ENCODE results near the gene HASPIN. TPM values are rescaled to one million over a fixed set of nuclear protein-coding genes. Genes with fewer than 3 reads are reported as not detected.

HASPIN gene
- total RNA-seq: 1.5 and 17.3 TPM in 2 replicates

DNA sequence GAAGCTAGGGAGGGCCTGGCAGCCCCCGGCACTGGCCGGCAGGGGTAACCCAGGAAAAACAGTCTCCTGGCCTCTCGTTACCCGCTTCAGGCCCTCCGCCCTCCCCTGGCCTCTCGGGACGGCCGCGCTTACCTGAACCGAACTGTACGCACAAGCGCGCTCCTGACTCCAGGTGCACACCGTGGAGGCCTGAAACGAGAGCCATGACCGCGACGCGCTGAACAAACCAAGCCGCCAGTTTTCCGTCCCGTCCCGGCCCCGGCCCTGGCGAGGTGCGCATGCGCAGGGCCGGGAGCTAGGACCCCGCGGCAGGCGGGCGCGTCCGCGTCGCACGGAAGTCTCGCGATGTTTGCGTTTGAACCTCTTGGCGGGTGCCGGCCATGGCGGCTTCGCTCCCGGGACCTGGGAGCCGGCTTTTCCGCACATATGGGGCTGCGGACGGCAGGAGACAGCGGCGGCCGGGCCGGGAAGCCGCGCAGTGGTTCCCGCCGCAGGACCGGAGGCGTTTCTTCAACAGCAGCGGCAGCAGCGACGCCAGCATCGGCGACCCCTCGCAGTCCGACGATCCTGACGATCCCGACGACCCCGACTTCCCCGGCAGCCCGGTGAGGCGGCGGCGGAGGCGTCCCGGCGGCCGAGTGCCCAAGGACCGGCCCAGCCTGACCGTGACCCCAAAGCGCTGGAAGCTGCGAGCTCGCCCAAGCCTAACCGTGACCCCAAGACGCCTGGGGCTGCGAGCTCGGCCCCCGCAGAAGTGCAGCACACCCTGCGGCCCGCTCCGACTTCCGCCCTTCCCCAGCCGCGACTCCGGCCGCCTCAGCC is at the start of gene HASPIN:
Gene HASPIN (plus strand): TSS at position 348 of the 822 bp plus-strand sequence. CDS start 33 bp downstream, at position 381.

DNA sequence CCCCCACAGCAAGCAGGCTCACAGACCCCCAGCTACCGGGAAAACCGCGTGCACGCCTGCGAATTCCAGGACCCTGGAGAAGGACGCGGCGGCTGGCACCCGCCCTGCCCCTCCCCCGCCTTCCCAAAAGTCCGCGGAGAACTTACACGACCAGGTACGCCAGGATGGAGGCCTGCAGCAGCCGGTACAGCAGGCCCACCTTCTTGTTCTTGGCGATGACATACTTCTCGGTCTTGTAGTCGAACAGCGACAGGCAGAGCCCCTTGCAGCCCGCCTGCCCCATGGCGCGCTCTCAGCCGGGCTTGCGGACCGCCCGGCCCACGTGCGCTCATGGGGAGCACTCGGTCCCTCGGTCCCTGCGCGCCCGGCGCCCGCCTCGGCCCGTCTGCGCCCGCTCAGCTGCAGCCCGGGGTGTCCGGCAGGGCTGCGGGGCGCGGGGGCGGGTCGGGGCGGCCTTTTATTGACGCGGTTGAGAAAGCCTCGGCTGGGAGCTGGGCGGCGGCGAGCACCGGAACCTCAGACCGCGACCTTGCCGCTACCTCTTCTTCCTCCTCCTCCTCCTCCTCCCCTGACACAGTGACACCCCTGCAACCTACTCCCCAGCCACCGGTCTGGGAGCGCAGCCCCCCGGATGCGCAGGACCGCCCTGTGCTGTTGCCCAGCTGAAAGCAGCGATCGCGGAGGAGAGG is 27.8 kb upstream of the HASPIN start, which contains the start of gene P2RX5:
Gene P2RX5 (minus strand): TSS at position 433 of the 689 bp plus-strand sequence. CDS start 150 bp downstream, at position 283.

Other genes with a start within 250 kb of the HASPIN start
- not detected in 2 replicates for gene ASPA, start 247.9 kb upstream of the HASPIN start, total RNA-seq
- 0.65 and 0.89 TPM in 2 replicates for gene TRPV3, start 166.1 kb upstream of the HASPIN start, total RNA-seq
- gene TRPV1, start 114.5 kb upstream of the HASPIN start, total RNA-seq: 0.81 and 1.0 TPM in 2 replicates
- gene SHPK, start 87.7 kb upstream of the HASPIN start, total RNA-seq: 18.7 and 24.1 TPM in 2 replicates
- gene CTNS, start 87.1 kb upstream of the HASPIN start, total RNA-seq: 21.0 and 37.0 TPM in 2 replicates
- gene TAX1BP3, start 55.3 kb upstream of the HASPIN start, total RNA-seq: 451 and 479 TPM in 2 replicates
- gene EMC6, start 55.1 kb upstream of the HASPIN start, total RNA-seq: 44.5 and 63.7 TPM in 2 replicates
- gene P2RX5, start 27.7 kb upstream of the HASPIN start, total RNA-seq: 9.1 and 13.2 TPM in 2 replicates
- 11.3 and 32.9 TPM in 2 replicates for gene ITGAE, start 77.3 kb downstream of the HASPIN start, total RNA-seq
- gene NCBP3, start 122.3 kb downstream of the HASPIN start, total RNA-seq: 9.5 and 10.9 TPM in 2 replicates
- 10.1 and 12.8 TPM in 2 replicates for gene CAMKK1, start 169.2 kb downstream of the HASPIN start, total RNA-seq
- under 0.01 TPM in 1 of 2 replicates, not detected in the other for gene P2RX1, start 192.6 kb downstream of the HASPIN start, total RNA-seq
- 1.3 and 2.3 TPM in 2 replicates for gene ATP2A3, start 240.5 kb downstream of the HASPIN start, total RNA-seq